GM21717 (cell line): Measurements from ENCODE around the gene RHD.
"Not testable (repeated sequence)": the region's sequence is repeated elsewhere in the genome, so short reads cannot be mapped to it uniquely, and the experiment has no call there.

Experiments used
- ATAC-seq: cut with Tn5 transposase; IDR thresholded peaks from one replicate; pipeline ENCODE4 v1.9.1; 2021; ENCODE audit warnings: mild to moderate bottlenecking, moderate library complexity; ENCODE audit not compliant: unreplicated experiment

Gene RHD

GRCh38 chr1:25302330-25302729 is 30.0 kb downstream of the RHD start:
- ATAC-seq, result not testable (repeated sequence)

- not testable (repeated sequence) for ATAC-seq
These were observed 32.6 kb downstream of the RHD start for GRCh38 chr1:25304936-25305335.

- not testable (repeated sequence) for ATAC-seq
These were observed 35.9 kb downstream of the RHD start for GRCh38 chr1:25308168-25308567.

- not testable (repeated sequence) for ATAC-seq
These were observed 36.8 kb downstream of the RHD start for GRCh38 chr1:25309085-25309484.

GRCh38 chr1:25309486-25309885 is 37.2 kb downstream of the RHD start:
- not testable (repeated sequence) for ATAC-seq

- not testable (repeated sequence) for ATAC-seq
These were observed 40.6 kb downstream of the RHD start for GRCh38 chr1:25312806-25313470.

- not testable (repeated sequence) for ATAC-seq
These were observed 48.1 kb downstream of the RHD start for GRCh38 chr1:25320314-25320938.

GRCh38 chr1:25322127-25322526 is 49.8 kb downstream of the RHD start:
- ATAC-seq, result not testable (repeated sequence)

- ATAC-seq, result not testable (repeated sequence)
These were observed 52.1 kb downstream of the RHD start for GRCh38 chr1:25324407-25324806.

GRCh38 chr1:25327864-25328790 is 55.8 kb downstream of the RHD start:
- ATAC-seq, result not testable (repeated sequence)

- ATAC-seq, result not testable (repeated sequence)
These were observed 56.5 kb downstream of the RHD start for GRCh38 chr1:25328791-25329185.

GRCh38 chr1:25329336-25329735 is 57.0 kb downstream of the RHD start:
- not testable (repeated sequence) for ATAC-seq

GRCh38 chr1:25329950-25330349 is 57.6 kb downstream of the RHD start:
- ATAC-seq, result not testable (repeated sequence)

GRCh38 chr1:25336922-25337354 is 64.6 kb downstream of the RHD start:
- ATAC-seq, result not testable (repeated sequence)

GRCh38 chr1:25337483-25338187 is 65.3 kb downstream of the RHD start:
- peak; percentile 26 for ATAC-seq

- peak; percentile 57 for ATAC-seq
These were observed 66.1 kb downstream of the RHD start, which contains the start of gene TMEM50A for GRCh38 chr1:25338188-25338981. Gene TMEM50A (plus strand): TSS chr1:25338334. CDS start chr1:25340487, 2,153 bp downstream.

- no peak for ATAC-seq
These were observed 66.7 kb downstream of the RHD start for GRCh38 chr1:25338986-25339385.

GRCh38 chr1:25341746-25342145 is 69.4 kb downstream of the RHD start:
- ATAC-seq, result no peak

- ATAC-seq, result no peak
These were observed 70.5 kb downstream of the RHD start for GRCh38 chr1:25342846-25343245.

- no peak for ATAC-seq
These were observed 71.6 kb downstream of the RHD start for GRCh38 chr1:25343872-25344271.
